ENCODE results near the gene EXOC4. TPM values are rescaled to one million over a fixed set of nuclear protein-coding genes. Genes with fewer than 3 reads are reported as not detected.

The EXOC4 gene
- total RNA-seq, 4 donors from 2014 or later, result 60.0 to 187 (median 80.1) TPM

DNA sequence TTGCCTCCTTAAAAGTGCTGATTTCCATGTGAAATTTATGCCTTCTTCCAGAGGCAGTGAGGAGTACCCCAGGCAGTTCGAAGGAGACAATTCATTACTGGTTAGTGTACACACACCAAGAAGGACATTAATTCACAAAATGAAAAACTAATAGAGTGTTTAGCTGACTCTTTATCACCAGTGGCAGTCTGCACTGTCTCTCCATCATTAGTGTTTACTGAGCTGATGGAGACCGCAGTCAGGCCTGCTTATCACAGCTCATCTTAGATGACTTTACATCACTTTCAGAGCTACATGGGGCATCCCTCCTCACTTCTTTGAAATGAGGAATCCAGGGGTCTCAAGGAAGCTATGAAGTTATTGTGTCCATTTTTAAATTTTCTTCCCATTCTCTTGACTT, 718.7 kb downstream of the EXOC4 start:
- H3K27me3 ChIP-seq, result no peaks in the 10 kb centered on the region
- H3K36me3 ChIP-seq, result no peaks in the 10 kb centered on the region
- H3K4me1 ChIP-seq, result no peaks in the 10 kb centered on the region
- H3K9me3 ChIP-seq, result no peaks in the 10 kb centered on the region
- no peak overlapping the region for H3K4me3 ChIP-seq
- H3K27ac ChIP-seq, result no peak overlapping the region
- TF ChIP-seq POLR2A (IDR thresholded peaks at IDR 0.05), result no peak
- DNase-seq (ENCODE audit: low spot score in 2 of 2), result no peak
- WGBS, result 79% methylated on average over 2 of the region's 2 CpGs

- no peak overlapping the region for H3K4me3 ChIP-seq
- no peak for DNase-seq (ENCODE audit: low spot score in 2 of 2)
Observed at GRCh38 chr7:133973710-133974109, 720.8 kb downstream of the EXOC4 start.

GRCh38 chr7:133975130-133975529, 722.3 kb downstream of the EXOC4 start:
- H3K27ac ChIP-seq, result no peak overlapping the region
- no peaks in the 10 kb centered on the region for H3K27me3 ChIP-seq
- no peaks in the 10 kb centered on the region for H3K9me3 ChIP-seq
- H3K4me1 ChIP-seq, result no peaks in the 10 kb centered on the region
- TF ChIP-seq POLR2AphosphoS5 (IDR thresholded peaks at IDR 0.05), result no peak
- TF ChIP-seq EP300 (IDR thresholded peaks at IDR 0.05), result no peak
- no peak for TF ChIP-seq CTCF (IDR thresholded peaks at IDR 0.05)
- no peak for TF ChIP-seq POLR2A (IDR thresholded peaks at IDR 0.05)
- no peak for DNase-seq (ENCODE audit: low spot score in 2 of 2)
- H3K4me3 ChIP-seq, result no peak overlapping the region
- no peaks in the 10 kb centered on the region for H3K36me3 ChIP-seq

More at GRCh38 chr7:133973710-133974109, 720.8 kb downstream of the EXOC4 start:
- TF ChIP-seq POLR2AphosphoS5 (IDR thresholded peaks at IDR 0.05), result no peak
- TF ChIP-seq EP300 (IDR thresholded peaks at IDR 0.05), result no peak
- TF ChIP-seq POLR2A (IDR thresholded peaks at IDR 0.05), result no peak
- no peak for TF ChIP-seq CTCF (IDR thresholded peaks at IDR 0.05)
- H3K4me1 ChIP-seq, result no peaks in the 10 kb centered on the region
- no peak overlapping the region for H3K27ac ChIP-seq
- WGBS, result 100% methylated on average over 2 of the region's 2 CpGs
- H3K9me3 ChIP-seq, result no peaks in the 10 kb centered on the region
- no peaks in the 10 kb centered on the region for H3K27me3 ChIP-seq
- no peaks in the 10 kb centered on the region for H3K36me3 ChIP-seq

DNA sequence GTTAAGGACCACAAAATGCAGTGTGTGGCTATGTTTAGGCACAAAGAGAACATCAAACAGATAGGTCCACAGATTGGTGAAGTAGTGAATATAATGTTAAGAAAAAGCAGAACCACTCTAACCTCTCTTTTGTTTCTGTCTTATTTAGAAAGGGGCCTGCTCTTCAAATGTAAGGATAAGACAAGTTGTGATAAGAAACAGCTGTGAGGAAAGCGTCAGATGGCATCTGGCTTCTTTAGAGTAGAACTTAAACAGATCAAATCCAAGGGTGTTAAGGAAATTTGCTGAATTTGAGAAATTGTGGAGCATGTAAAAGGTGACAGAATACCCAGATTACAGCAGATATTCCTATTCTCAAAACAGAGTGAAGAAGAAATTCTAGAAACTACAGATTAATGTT, 723.3 kb downstream of the EXOC4 start:
- H3K4me3 ChIP-seq, result no peak overlapping the region
- DNase-seq (ENCODE audit: low spot score in 2 of 2), result no peak
- WGBS, result 97% methylated on average over 1 of the region's 1 CpG
- H3K27ac ChIP-seq, result no peak overlapping the region
- no peak for TF ChIP-seq CTCF (IDR thresholded peaks at IDR 0.05)
- TF ChIP-seq POLR2A (IDR thresholded peaks at IDR 0.05), result no peak
- TF ChIP-seq POLR2AphosphoS5 (IDR thresholded peaks at IDR 0.05), result no peak
- TF ChIP-seq EP300 (IDR thresholded peaks at IDR 0.05), result no peak
- no peaks in the 10 kb centered on the region for H3K36me3 ChIP-seq
- no peaks in the 10 kb centered on the region for H3K27me3 ChIP-seq
- no peaks in the 10 kb centered on the region for H3K9me3 ChIP-seq
- H3K4me1 ChIP-seq, result no peaks in the 10 kb centered on the region

DNA sequence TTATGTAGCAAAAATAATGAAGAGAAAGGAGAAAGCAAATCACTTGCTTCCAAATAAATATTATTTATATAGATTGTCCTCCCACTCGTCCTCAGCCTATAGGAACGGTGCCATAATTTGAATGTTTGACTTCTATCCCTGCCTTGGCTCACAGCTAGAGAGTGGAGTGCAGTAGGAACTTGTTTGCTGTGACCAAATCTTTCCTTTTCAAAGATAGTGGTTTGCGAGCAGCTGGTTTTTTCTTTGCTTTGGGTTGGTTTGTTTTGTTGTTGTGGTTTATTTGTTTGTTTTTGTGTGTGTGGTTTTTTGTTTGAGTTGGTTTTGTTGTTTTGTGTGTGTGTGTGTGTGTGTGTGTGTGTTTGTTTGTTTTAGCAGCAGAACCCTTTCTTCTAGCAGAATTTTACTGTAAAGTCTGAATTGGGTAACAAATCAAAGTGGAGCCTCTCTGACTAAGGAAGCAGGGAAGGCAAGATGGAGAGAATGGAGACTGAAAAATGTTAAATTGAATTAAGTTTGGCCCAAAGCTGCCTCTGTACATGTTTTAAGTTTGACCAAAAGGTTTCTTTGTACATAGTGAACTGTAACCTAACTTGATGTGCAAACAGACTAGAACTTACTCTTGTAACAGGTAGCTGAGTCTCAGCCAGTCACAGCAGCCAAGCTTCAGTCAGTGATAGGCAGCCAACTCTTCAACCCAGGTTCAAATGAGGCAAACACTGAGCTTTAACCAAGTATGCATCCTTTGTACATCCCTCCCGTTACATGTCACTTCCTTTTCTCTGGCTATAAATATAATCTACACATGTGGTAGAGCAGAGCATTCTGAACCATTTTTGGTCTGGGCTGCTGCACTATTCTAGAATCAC, 724.8 kb downstream of the EXOC4 start:
- Histone ChIP-seq H3K4me1 (no peaks in the 10 kb centered on the region), H3K27me3 (no peaks in the 10 kb centered on the region), H3K36me3 (no peaks in the 10 kb centered on the region), H3K4me3 (no peak overlapping the region), H3K9me3 (no peaks in the 10 kb centered on the region), H3K27ac (no peak overlapping the region)
- 73% methylated on average over 4 of the region's 4 CpGs for WGBS
- TF ChIP-seq CTCF (IDR thresholded peaks at IDR 0.05) (no peak), POLR2AphosphoS5 (IDR thresholded peaks at IDR 0.05) (no peak), EP300 (IDR thresholded peaks at IDR 0.05) (no peak), POLR2A (IDR thresholded peaks at IDR 0.05) (no peak)
- DNase-seq (ENCODE audit: low spot score in 2 of 2), result no peak
